ENCODE results near the gene IMPACT.

The IMPACT gene

DNA sequence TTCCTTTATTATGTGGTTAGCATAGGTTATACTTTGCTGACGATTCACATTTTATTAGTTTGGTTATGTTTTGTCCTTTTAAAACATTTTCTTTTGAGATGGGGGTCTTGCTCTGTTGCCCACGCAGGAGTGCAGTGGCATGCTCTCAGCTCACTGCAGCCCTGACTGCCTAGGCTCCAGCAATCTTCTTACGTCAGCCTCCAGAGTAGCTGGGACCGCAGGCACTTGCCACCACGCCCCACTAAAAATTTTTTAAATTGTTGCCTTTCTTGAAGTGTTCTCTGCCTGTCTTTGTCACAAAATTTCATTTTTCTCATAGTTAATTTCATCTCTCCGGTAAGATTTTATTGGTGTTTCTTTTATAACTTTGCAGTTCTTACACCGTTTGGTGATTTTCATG, 52.9 kb downstream of the IMPACT start:
- H4K20me1 ChIP-seq (ENCODE audit: control insufficient read depth, insufficient read depth, low read depth, low read length): no peaks in the 10 kb centered on the region
- no peaks in the 10 kb centered on the region for H3K9me2 ChIP-seq (replicated peaks; ENCODE audit: control insufficient read depth, low read length)
- H3K36me3 ChIP-seq (ENCODE audit: control insufficient read depth, low read length): no peaks in the 10 kb centered on the region
- no peaks in the 10 kb centered on the region for H3K27me3 ChIP-seq (ENCODE audit: control insufficient read depth, low read length)
- H3K4me1 ChIP-seq (ENCODE audit: control insufficient read depth, low read length): no peaks in the 10 kb centered on the region
- no peaks in the 10 kb centered on the region for H3K79me2 ChIP-seq (ENCODE audit: control insufficient read depth, low read length)
- H3K27ac ChIP-seq (ENCODE audit: low read depth, low read length): no peak overlapping the region
- TF ChIP-seq EZH2phosphoT487 (IDR thresholded peaks at IDR 0.05; ENCODE audit: borderline replicate concordance, low read length): no peak
- TF ChIP-seq, protein P1, sequence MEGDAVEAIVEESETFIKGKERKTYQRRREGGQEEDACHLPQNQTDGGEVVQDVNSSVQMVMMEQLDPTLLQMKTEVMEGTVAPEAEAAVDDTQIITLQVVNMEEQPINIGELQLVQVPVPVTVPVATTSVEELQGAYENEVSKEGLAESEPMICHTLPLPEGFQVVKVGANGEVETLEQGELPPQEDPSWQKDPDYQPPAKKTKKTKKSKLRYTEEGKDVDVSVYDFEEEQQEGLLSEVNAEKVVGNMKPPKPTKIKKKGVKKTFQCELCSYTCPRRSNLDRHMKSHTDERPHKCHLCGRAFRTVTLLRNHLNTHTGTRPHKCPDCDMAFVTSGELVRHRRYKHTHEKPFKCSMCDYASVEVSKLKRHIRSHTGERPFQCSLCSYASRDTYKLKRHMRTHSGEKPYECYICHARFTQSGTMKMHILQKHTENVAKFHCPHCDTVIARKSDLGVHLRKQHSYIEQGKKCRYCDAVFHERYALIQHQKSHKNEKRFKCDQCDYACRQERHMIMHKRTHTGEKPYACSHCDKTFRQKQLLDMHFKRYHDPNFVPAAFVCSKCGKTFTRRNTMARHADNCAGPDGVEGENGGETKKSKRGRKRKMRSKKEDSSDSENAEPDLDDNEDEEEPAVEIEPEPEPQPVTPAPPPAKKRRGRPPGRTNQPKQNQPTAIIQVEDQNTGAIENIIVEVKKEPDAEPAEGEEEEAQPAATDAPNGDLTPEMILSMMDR (IDR thresholded peaks at IDR 0.05; ENCODE audit: low read depth, low read length, poor library complexity, severe bottlenecking): no peak
- no peak overlapping the region for H3K4me2 ChIP-seq (ENCODE audit: low read length)
- no peaks in the 10 kb centered on the region for H3F3A ChIP-seq (ENCODE audit: control insufficient read depth, insufficient read depth)
- H3K4me3 ChIP-seq (ENCODE audit: low read length): no peak overlapping the region
- H3K9me3 ChIP-seq (ENCODE audit: control insufficient read depth, insufficient read depth, low read length): no peaks in the 10 kb centered on the region

DNA sequence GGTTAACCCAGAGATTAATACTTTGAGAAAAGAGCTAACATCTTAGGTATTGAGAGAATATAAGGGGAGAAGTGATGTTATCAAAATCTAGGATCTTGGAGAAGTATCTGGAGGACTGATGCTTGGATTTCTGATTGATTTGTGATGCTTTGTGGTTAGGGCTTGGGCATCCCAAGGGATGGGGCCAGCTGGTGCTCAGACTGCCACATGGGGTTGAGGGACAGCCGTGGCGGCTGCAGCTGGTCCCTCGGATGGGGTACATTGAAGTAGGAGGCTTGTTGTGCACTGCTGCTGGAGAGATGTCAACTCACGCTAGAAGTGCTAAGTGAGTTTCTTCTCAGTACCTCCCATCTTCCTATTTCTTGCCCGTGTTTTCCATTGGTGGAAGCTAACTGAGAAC, 56.4 kb downstream of the IMPACT start:
- H3K4me1 ChIP-seq (ENCODE audit: control insufficient read depth, low read length): peaks cover 1% of the 10 kb centered on the region; the same call in 1 of the 2 replicates
- no peaks in the 10 kb centered on the region for H3F3A ChIP-seq (ENCODE audit: control insufficient read depth, insufficient read depth)
- no peaks in the 10 kb centered on the region for H3K9me2 ChIP-seq (replicated peaks; ENCODE audit: control insufficient read depth, low read length)
- H3K27me3 ChIP-seq (ENCODE audit: control insufficient read depth, low read length): peaks cover 3% of the 10 kb centered on the region; the same call in 1 of the 2 replicates
- H4K20me1 ChIP-seq (ENCODE audit: control insufficient read depth, insufficient read depth, low read depth, low read length): no peaks in the 10 kb centered on the region
- no peaks in the 10 kb centered on the region for H3K9me3 ChIP-seq (ENCODE audit: control insufficient read depth, insufficient read depth, low read length)
- no peaks in the 10 kb centered on the region for H3K36me3 ChIP-seq (ENCODE audit: control insufficient read depth, low read length)
- H3K4me3 ChIP-seq (ENCODE audit: low read length): no peak overlapping the region
- no peak for TF ChIP-seq EZH2phosphoT487 (IDR thresholded peaks at IDR 0.05; ENCODE audit: borderline replicate concordance, low read length)
- TF ChIP-seq, protein P1 (IDR thresholded peaks at IDR 0.05; ENCODE audit: low read depth, low read length, poor library complexity, severe bottlenecking): no peak
- H3K27ac ChIP-seq (ENCODE audit: low read depth, low read length): no peak overlapping the region
- no peak overlapping the region for H3K4me2 ChIP-seq (ENCODE audit: low read length)
- H3K79me2 ChIP-seq (ENCODE audit: control insufficient read depth, low read length): no peaks in the 10 kb centered on the region

DNA sequence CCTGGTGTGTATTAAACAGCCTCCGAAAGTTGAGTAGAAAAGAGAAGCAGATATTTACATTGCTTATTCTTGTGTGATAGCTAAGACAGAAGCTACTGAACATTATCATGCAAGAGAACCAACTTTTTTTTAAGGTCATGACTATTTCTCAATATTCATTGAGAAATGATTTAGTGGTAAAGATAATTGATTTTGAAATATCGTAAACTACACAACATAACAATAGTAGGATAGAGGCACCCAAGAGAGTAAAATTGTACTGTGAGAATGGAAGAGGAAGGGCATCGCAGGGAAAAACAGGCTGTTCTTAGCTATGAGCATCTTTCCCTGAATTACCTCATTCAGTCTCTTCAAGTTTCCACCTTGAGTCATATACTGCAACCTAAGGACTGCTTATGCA, 59.2 kb downstream of the IMPACT start:
- TF ChIP-seq, protein P1 (IDR thresholded peaks at IDR 0.05; ENCODE audit: low read depth, low read length, poor library complexity, severe bottlenecking): no peak
- no peak for TF ChIP-seq EZH2phosphoT487 (IDR thresholded peaks at IDR 0.05; ENCODE audit: borderline replicate concordance, low read length)
- H3K36me3 ChIP-seq (ENCODE audit: control insufficient read depth, low read length): no peaks in the 10 kb centered on the region
- H3K27ac ChIP-seq (ENCODE audit: low read depth, low read length): no peak overlapping the region
- H3K9me2 ChIP-seq (replicated peaks; ENCODE audit: control insufficient read depth, low read length): no peaks in the 10 kb centered on the region
- peaks cover 3% of the 10 kb centered on the region; the same call in 1 of the 2 replicates for H3K27me3 ChIP-seq (ENCODE audit: control insufficient read depth, low read length)
- H3K4me3 ChIP-seq (ENCODE audit: low read length): no peak overlapping the region
- H4K20me1 ChIP-seq (ENCODE audit: control insufficient read depth, insufficient read depth, low read depth, low read length): no peaks in the 10 kb centered on the region
- H3K79me2 ChIP-seq (ENCODE audit: control insufficient read depth, low read length): no peaks in the 10 kb centered on the region
- H3K4me1 ChIP-seq (ENCODE audit: control insufficient read depth, low read length): peaks cover 9% of the 10 kb centered on the region
- no peaks in the 10 kb centered on the region for H3K9me3 ChIP-seq (ENCODE audit: control insufficient read depth, insufficient read depth, low read length)
- H3K4me2 ChIP-seq (ENCODE audit: low read length): no peak overlapping the region
- H3F3A ChIP-seq (ENCODE audit: control insufficient read depth, insufficient read depth): 0 out of 2 replicates have a peak, but pooled peaks cover 4% of the 10 kb centered on the region

All from DOHH2 (cell line).